ENCODE results near the gene PPP2R5A. TPM values are rescaled to one million over a fixed set of nuclear protein-coding genes. Genes with fewer than 3 reads are reported as not detected.

The PPP2R5A gene
- total RNA-seq, 4 donors from 2014 or later, result 32.2 to 68.3 (median 51.8) TPM

DNA sequence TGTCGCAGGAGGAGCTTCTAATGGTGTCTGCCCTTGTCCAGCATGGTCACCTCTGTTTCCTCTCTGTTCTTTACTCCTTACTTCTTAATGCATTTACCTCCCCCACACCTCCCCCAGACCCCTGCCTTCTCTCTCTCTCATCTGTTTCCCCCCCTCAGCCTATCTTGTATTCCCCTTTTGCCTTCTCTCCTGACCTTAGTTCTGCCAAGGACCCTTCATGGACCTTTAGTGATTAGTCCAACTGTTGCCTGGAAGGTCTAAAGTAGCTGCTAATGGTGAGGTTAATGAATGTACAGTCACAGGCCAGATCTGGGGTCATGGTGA, 42.3 kb upstream of the PPP2R5A start:
- 91% methylated on average over 1 of the region's 1 CpG; no CpG with 5 or more reads in 1 of the 2 donors for WGBS, 2 donors (ENCODE audit: low coverage in 1 of 2)
- DNase-seq, result no peak
- in situ Hi-C loops (cut with MboI; ENCODE audit: low pct_ligation_motif_present in 1 of 4, low pct_unique_long_range_greater_than_20kb in 1 of 4, low sequenced_read_pairs in 3 of 4), result no loop called here
- Histone ChIP-seq H3K27ac (peak overlapping the region; percentile 17 to 65 (median 50)), H3K4me3 (no peak overlapping the region), H3K4me1 (peaks cover 7 to 28% (median 16%) of the 10 kb centered on the region in 4 donors), H3K36me3 (no peaks in the 10 kb centered on the region), H3K9me3 (no peaks in the 10 kb centered on the region), H3K27me3 (no peaks in the 10 kb centered on the region)
- intact Hi-C loops (cut with DNase I; ENCODE audit: low total_unique reads), result loop anchor here (10.0 kb wide), 1 partner anchor 552 kb away; the partner anchor contains the start of genes NSL1 and TATDN3
- TF ChIP-seq POLR2AphosphoS5 (IDR thresholded peaks at IDR 0.05) (no peak), EP300 (IDR thresholded peaks at IDR 0.05; ENCODE audit: low read depth) (no peak), CTCF (IDR thresholded peaks at IDR 0.05) (no peak), POLR2A (IDR thresholded peaks at IDR 0.05) (no peak)

- peaks cover 0 to 13% (median 7%) of the 10 kb centered on the region in 4 donors for H3K4me1 ChIP-seq
- DNase-seq, result no peak
- no peaks in the 10 kb centered on the region for H3K27me3 ChIP-seq
- H3K4me3 ChIP-seq, result no peak overlapping the region
- TF ChIP-seq POLR2AphosphoS5 (IDR thresholded peaks at IDR 0.05) (no peak), CTCF (IDR thresholded peaks at IDR 0.05) (no peak), EP300 (IDR thresholded peaks at IDR 0.05; ENCODE audit: low read depth) (no peak), POLR2A (IDR thresholded peaks at IDR 0.05) (no peak)
- H3K9me3 ChIP-seq, result no peaks in the 10 kb centered on the region
- WGBS, 2 donors (ENCODE audit: low coverage in 1 of 2), result 54 to 78% methylated on average over 1 to 2 of the region's 2 CpGs
- in situ Hi-C loops (cut with MboI; ENCODE audit: low pct_ligation_motif_present in 1 of 4, low pct_unique_long_range_greater_than_20kb in 1 of 4, low sequenced_read_pairs in 3 of 4), result no loop called here
- H3K36me3 ChIP-seq, result no peaks in the 10 kb centered on the region
- intact Hi-C loops (cut with DNase I; ENCODE audit: low total_unique reads), result loop anchor here (10.0 kb wide), 1 partner anchor 550 kb away; the partner anchor contains the start of genes NSL1 and TATDN3
- H3K27ac ChIP-seq, result no peak overlapping the region
These were observed 40.8 kb upstream of the PPP2R5A start for GRCh38 chr1:212244441-212244840.

DNA sequence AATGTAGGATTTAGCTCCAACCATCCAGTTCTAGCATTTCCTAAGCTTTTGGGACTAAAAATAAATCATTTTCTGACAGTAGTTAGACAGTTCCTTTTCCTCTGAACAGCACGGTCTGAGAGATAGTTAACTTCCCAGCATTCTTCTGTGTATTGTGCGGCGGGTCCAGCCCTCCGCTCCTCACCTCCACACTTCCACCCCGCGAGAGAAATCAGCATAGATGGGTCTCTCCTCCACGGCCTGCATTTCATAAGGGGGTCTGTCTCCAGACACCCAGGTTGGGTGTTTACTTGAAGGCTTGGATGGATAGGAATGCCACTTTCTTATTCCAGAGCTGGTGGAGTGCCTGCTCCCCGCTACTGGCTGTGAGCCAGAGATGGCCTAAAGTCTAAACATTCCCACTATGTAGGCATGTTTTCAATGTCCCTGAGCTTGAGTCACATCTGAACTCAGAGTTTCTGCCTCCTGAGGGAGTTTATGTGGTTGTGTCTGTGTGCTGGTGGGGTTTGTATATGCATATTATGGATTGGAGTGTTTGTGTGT, 38.0 kb upstream of the PPP2R5A start:
- in situ Hi-C loops (cut with MboI; ENCODE audit: low pct_ligation_motif_present in 1 of 4, low pct_unique_long_range_greater_than_20kb in 1 of 4, low sequenced_read_pairs in 3 of 4), result no loop called here
- no peaks in the 10 kb centered on the region for H3K9me3 ChIP-seq
- no peaks in the 10 kb centered on the region for H3K36me3 ChIP-seq
- DNase-seq, result no peak
- intact Hi-C loops (cut with DNase I; ENCODE audit: low total_unique reads), result loop anchor here (2.0 to 10.0 kb wide), 2 partner anchors 74 to 548 kb away; partner anchors contain the start of genes NSL1 and TATDN3
- H3K4me3 ChIP-seq, result no peak overlapping the region
- H3K27me3 ChIP-seq, result no peaks in the 10 kb centered on the region
- H3K4me1 ChIP-seq, result peaks cover 0 to 8% (median 6%) of the 10 kb centered on the region in 4 donors
- TF ChIP-seq CTCF (IDR thresholded peaks at IDR 0.05), result no peak
- TF ChIP-seq POLR2A (IDR thresholded peaks at IDR 0.05), result no peak
- TF ChIP-seq EP300 (IDR thresholded peaks at IDR 0.05; ENCODE audit: low read depth), result no peak
- no peak for TF ChIP-seq POLR2AphosphoS5 (IDR thresholded peaks at IDR 0.05)
- 57 to 66% methylated on average over 6 to 8 of the region's 8 CpGs for WGBS, 2 donors (ENCODE audit: low coverage in 1 of 2)
- H3K27ac ChIP-seq, result no peak overlapping the region

- intact Hi-C loops (cut with DNase I; ENCODE audit: low total_unique reads), result loop anchor here (2.0 to 10.0 kb wide), 2 partner anchors 75 to 547 kb away; partner anchors contain the start of genes NSL1 and TATDN3
- TF ChIP-seq CTCF (IDR thresholded peaks at IDR 0.05) (no peak), POLR2A (IDR thresholded peaks at IDR 0.05) (no peak), EP300 (IDR thresholded peaks at IDR 0.05; ENCODE audit: low read depth) (no peak), POLR2AphosphoS5 (IDR thresholded peaks at IDR 0.05) (no peak)
- no peak overlapping the region for H3K4me3 ChIP-seq
- in situ Hi-C loops (cut with MboI; ENCODE audit: low pct_ligation_motif_present in 1 of 4, low pct_unique_long_range_greater_than_20kb in 1 of 4, low sequenced_read_pairs in 3 of 4), result no loop called here
- no peak for DNase-seq
- no peak overlapping the region for H3K27ac ChIP-seq
- 83 to 93% methylated on average over 1 of the region's 1 CpG for WGBS, 2 donors (ENCODE audit: low coverage in 1 of 2)
- H3K27me3 ChIP-seq, result no peaks in the 10 kb centered on the region
- H3K36me3 ChIP-seq, result no peaks in the 10 kb centered on the region
- peaks cover 0 to under 1% (median under 1%) of the 10 kb centered on the region in 4 donors for H3K4me1 ChIP-seq
- no peaks in the 10 kb centered on the region for H3K9me3 ChIP-seq
These were observed 37.2 kb upstream of the PPP2R5A start for GRCh38 chr1:212247988-212248387.
